GM19372 (cell line): Measurements from ENCODE around the gene AXIN1.
"Not testable (repeated sequence)": the region's sequence is repeated elsewhere in the genome, so short reads cannot be mapped to it uniquely, and the experiment has no call there.

ENCODE experiments used
- ATAC-seq: cut with Tn5 transposase; IDR thresholded peaks from one replicate; pipeline ENCODE4 v1.9.1; 2021; ENCODE audit warnings: mild to moderate bottlenecking, low read depth, moderate library complexity; ENCODE audit not compliant: unreplicated experiment

AXIN1 gene, protein sequence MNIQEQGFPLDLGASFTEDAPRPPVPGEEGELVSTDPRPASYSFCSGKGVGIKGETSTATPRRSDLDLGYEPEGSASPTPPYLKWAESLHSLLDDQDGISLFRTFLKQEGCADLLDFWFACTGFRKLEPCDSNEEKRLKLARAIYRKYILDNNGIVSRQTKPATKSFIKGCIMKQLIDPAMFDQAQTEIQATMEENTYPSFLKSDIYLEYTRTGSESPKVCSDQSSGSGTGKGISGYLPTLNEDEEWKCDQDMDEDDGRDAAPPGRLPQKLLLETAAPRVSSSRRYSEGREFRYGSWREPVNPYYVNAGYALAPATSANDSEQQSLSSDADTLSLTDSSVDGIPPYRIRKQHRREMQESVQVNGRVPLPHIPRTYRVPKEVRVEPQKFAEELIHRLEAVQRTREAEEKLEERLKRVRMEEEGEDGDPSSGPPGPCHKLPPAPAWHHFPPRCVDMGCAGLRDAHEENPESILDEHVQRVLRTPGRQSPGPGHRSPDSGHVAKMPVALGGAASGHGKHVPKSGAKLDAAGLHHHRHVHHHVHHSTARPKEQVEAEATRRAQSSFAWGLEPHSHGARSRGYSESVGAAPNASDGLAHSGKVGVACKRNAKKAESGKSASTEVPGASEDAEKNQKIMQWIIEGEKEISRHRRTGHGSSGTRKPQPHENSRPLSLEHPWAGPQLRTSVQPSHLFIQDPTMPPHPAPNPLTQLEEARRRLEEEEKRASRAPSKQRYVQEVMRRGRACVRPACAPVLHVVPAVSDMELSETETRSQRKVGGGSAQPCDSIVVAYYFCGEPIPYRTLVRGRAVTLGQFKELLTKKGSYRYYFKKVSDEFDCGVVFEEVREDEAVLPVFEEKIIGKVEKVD

DNA sequence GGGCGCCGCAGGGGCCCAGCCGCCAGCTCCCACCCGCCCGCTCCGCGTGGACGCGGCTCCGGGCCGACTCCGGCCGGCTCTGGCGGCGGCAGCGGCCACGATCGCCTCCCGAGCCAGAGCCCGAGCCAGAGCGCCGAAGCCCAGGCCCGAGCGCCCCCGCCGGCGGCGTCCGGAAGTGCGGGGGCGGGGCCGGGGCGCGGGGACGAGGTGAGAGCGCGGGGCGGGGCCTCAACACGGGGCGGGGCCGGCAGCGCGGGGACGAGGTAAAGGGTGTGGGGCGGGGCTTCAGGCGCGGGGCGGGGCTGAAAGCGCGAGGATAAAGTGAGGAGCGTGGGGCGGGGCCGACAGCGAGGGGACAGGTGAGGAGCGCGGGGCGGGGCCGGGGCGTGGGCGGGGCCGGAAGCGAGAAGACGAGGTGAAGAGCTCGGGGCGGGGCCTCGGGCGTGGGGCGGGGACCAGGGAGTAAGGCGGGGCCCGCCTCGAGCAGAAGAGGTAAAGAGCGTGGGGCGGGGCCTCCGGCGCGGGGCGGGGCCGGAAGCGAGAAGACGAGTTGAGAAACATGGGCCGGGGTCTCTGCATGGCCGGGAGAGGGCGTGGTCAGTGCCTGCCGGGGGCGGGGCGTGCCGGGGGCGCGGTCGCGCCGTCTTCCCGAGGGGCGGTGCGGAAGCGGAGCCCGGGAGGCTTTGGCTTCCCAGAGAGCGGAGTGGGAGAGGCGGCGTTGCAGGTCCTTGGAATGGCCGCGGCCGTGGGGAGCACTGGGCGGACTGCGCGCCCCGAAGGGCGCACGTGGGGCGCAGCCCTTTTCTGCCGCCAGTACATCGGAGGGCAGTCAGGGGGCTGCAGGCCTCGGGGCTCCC lies at the start of gene AXIN1:
AXIN1 (minus strand) TSS at position 177 of the 857 bp plus-strand sequence. CDS start 5,698 bp downstream, outside the sequence.
- ATAC-seq: peak; percentile 68

DNA sequence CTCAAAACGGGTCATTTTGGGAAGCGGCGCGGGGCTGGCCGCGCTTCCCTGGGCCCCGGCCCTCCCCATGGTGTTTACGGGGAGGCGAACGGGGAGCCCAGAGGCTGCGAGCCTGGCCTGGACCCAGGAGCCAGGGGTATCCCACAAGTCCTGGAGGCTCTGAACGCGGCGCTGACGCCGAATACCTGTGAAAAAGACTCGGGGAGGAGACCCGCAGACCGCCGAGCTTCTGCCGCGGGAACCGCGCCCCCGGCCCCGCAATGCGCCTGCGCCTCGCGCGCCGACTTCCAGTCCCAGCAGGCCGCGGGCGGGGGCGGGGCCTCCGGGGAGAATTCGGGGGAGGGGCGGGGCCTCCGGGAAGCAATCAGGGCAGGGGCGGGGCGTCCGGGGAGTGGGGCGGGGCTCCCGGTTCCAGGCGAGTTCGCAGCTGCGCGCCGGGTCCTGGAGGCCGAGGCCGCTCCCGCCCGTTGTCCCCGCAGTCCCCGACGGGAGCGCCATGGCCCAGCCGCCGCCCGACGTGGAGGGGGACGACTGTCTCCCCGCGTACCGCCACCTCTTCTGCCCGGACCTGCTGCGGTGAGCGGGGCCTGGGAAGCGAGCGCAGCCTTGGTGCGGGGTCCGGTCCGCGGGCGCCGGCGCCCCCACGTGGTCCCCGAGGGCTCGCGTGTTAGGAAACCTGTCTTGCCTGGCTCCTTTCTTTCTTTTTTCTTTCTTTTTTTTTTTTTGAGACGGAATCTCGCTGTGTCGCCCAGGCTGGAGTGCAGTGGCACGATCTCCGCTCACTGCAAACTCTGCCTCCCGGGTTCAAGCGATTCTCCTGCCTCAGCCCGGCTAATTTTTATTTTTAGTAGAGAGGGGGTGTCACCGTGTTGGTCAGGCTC lies 49.2 kb upstream of the AXIN1 start, which contains the start of gene DECR2:
DECR2 (plus strand) TSS at position 418 of the 881 bp plus-strand sequence; CDS start at position 497, 79 bp downstream.
- peak; percentile 68 for ATAC-seq

DNA sequence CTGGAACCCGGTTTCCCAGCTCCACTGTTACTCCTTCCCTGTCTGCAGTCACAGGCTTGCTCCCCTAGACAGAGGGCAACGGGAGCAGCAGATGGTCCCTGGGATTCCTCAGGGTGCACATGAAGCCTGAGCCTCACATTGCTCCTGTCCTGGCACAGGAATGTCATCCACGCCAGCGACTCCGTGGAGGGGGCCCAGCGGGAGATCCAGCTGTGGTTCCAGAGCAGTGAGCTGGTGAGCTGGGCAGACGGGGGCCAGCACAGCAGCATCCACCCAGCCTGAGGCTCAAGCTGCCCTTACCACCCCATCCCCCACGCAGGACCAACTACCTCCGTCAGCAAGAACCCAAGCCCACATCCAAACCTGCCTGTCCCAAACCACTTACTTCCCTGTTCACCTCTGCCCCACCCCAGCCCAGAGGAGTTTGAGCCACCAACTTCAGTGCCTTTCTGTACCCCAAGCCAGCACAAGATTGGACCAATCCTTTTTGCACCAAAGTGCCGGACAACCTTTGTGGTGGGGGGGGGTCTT lies 47.6 kb upstream of the AXIN1 start:
- ATAC-seq: no peak

DNA sequence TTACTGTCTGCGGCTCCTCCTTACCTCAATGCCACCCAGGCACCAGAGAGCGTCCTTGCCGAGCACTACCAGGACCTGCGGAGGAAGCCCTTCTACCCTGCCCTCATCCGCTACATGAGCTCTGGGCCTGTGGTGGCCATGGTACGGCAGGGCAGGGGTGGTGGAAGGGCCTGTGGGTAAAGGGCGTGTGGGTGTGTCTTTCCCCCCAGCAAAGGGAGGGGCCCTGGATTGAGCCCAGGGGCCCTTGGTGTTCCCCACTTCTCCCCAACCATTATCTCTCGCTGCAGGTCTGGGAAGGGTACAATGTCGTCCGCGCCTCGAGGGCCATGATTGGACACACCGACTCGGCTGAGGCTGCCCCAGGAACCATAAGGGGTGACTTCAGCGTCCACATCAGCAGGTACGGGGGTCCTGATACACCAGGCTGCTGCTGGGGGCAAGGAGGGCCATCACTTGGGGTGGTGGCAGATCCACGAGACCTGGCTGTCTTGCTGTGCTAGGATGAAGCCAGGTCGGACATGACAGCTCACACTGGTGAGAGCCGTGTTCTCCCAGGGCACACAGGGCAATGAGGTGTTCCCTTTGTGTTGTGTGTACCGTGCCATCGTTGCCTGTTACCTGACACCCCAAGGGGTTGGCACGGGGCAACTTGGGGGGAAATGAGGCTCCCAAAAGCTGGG lies 47.0 kb upstream of the AXIN1 start:
- ATAC-seq: no peak

DNA sequence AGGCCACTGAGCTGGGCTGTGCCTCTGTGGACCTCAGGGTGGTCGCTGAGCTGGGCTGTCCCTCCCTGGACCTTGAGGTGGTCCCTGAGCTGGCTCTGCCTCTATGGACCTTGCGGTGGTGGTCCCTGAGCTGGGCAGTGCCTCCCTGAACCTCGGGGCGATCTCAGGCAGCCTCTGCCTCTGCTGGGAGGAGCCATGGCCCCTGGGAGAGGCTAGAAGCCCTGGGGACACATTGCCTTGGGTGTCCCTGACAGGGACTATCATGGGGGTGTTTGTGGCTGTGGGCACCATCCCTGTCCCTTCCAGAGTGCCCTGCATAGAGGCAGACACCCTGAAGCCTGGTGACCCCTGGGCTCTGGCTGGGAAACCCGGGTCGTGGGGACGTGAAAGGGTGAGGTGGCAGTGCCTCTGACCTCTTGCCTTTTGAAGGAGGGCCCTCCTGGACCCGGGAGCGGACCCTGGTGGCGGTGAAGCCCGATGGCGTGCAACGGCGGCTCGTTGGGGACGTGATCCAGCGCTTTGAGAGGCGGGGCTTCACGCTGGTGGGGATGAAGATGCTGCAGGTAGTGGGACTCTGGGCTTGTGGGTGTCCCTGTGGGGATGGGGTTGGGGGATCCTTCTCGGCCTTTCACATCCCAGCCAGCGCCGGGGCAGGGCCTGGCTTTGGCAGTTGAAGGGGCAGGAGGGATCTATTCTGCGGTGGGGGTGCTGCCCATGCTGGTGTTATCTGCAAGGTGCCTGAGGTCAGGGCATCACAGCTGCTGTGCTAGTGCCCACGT lies 46.2 kb upstream of the AXIN1 start:
- no peak for ATAC-seq

DNA sequence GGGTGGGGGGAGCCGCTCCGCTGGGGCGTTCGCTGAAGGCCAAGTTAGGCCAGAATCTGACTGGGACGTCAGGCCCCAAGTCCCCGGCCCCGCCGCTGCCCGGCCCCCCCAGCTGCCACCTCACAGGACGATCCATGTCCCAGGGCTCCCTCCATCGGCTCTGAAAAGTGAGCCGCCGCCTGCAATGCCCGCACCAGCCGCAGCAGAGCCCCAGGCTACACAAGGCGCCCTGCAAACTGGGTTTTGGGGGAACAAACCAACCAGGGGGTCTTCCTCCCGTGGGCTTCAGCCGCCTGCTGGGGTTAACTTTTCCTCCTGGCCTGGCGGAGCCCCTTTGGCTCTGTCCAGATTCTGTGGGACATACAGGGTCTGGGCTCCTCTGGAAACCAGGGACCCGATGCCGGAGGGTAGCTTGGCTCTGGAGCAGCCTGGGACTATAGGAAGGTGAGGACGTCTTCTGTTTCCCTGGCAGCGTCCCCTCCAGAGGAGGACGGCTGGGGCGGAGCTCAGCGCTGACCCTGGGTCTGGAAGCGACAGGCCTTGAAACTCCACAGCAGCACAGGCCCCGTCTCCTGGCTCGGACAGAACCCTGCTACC lies 45.3 kb upstream of the AXIN1 start:
- ATAC-seq: no peak

DNA sequence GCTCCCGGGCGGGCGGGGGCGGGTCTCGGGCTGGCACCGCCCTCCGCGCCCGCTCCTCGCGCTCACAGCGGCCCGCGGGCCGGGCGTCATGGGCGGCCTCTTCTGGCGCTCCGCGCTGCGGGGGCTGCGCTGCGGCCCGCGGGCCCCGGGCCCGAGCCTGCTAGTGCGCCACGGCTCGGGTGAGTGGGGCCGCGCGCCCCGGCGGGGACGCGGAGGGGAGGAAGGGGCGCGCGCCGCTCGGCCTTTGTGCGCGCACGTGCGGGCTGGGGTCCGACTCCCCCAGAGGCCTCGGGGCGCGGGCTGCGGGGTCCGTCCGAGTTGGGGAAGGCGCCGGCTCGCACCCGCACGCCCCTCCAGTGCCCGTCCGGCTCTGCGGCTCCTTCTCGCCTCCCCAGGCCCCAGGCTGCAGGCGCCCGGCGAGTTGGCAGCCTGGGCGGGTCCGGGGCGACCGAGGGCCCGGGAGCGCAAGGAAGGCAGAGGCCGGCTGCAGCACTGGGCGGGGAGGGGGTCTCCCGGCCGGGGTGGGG lies 44.7 kb upstream of the AXIN1 start, which contains the start of gene NME4:
NME4 (plus strand) TSS at position 65 of the 527 bp plus-strand sequence; CDS start at position 89, 24 bp downstream.
- no peak for ATAC-seq

DNA sequence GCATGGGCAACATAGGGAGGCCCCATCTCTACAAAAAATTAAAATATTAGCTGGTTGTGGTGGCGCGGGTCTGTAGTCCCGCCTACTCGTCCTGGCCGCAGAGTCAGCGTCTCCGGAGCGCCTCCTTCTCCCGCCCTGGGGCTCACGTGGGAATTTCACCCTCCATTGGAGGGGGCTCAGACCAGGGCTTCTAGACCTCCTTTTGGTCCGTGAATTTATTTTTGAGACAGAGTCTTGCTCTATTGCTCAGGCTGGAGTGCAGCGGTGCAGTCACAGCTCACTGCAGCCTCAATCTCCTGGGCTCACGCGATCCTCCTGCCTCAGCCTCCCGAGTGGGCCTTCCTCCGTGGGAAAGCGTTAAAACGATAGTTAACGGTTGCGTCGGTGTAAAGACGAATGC lies 44.1 kb upstream of the AXIN1 start:
- no peak for ATAC-seq

DNA sequence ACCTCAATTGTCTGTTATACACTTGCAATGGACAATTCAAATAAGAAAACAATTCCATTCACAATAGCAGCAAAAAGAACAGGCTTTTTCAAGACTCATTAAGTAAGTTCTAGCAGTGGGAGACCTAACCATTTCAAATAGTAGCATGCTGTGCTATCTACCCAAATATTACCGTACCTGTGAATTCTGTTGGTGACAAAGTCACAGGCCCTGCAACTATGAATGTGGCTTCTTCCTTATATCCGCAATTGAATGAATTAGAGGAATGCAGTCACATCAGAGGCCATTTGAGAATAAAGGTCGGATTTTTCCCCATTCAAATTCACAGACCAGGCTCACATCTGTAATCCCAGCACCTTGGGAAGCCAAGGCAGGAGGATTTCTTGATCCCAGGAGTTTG lies 43.7 kb upstream of the AXIN1 start:
- no peak for ATAC-seq

DNA sequence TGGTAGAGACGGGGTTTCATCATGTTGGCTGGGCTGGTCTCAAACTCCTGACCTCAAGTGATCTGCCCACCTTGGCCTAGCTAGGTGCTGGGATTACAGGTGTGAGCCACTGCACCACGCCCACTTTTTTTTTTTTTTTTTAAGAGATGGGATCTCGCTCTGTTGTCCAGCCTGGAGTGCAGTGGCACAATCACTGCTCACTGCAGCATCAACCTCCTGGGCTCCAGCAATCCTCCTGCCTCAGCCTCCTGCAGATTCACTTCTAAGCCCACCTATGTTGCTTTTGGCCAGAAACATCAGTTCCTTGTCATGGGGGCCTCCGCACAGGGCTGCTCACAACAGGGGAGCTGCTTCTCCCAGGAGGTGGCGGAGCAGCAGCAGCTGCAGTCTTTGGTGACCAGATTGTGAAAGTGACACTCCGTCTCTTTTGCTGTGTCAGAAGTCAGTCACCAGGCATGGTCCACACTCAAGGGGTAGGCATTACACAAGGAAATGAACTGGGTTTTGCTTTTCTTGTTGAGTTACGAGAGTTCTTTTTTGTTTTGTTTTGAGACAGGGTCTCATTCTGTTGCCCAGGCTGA lies 40.0 kb upstream of the AXIN1 start:
- ATAC-seq: no peak

DNA sequence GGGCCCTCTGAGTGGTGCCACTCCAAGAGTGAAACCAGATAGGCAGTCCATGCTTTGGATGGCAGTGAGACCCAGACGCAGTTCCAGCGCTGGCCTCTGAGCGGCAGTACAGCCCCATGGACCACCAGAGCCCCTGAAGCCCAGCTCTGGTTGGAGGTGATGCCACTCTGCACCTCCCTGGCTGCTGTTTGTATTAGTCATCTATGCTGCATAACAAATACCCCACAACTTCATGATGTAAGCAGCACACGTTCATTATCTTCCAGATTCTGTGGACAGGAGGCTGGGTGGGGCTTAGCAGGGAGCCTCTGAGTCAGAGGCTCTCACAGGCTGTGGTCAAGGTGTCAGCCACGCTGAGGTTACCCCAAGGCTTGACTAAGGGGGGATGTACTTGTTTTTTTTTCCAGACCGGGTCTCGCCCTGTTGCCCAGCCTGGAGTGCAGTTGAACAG lies 39.4 kb upstream of the AXIN1 start:
- ATAC-seq: no peak

DNA sequence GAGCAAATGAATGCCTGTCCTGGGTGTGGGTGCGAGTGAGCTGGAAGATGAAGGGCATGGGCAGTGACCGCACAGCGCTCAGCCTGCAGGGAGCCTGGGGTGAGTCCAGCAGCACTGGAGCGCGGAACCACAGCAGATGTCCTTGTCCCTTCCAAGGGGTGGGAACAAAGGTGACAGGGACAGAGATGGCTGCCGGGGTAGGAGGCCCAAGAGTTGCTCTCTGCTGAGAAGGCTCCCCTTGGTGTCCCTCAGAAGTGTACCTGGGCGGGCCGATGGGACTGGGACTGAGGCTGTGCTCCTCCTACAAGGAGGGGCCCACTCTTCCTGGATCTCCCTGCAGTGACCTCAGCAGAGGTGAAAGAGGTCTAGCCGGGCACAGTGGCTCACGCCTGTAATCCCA lies 36.8 kb upstream of the AXIN1 start:
- no peak for ATAC-seq

DNA sequence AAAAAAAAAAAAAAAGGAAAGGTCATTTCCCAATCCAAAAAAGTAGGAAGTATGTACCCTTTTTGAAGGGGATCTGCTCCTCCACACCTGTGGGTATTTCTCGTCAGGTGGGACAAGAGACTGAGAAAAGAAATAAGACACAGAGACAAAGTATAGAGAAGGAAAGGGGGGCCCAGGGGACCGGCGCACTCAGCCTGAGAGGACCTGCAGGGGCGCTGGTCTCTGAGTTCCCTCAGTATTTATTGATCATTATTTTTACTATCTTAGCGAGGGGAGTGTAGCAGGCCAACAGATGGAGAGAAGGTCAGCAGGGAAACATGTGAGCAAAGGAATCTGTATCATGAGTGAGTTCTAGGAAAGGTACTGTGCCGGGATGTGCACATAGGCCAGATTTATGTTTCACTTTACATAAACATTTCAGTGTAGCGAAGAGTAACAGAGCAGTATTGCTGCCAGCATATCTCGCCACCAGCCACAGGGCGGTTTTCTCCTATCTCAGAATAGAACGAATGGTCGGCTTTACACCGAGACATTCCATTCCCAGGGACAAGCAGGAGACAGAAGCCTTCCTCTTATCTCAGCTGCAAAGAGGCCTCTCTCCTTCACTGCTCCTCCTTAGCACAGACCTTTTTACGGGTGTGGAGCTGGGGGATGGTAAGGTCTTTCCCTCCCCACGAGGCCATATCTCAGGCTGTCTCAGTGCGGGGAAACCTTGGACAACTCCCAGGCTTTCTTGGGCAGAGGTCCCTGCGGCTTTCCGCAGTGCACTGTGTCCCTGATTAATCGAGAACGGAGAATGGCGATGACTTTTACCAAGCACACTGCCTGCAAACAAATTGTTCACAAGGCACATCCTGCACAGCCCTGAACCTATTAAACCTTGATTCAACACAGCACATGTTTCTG lies 35.5 kb upstream of the AXIN1 start:
- not testable (repeated sequence) for ATAC-seq

DNA sequence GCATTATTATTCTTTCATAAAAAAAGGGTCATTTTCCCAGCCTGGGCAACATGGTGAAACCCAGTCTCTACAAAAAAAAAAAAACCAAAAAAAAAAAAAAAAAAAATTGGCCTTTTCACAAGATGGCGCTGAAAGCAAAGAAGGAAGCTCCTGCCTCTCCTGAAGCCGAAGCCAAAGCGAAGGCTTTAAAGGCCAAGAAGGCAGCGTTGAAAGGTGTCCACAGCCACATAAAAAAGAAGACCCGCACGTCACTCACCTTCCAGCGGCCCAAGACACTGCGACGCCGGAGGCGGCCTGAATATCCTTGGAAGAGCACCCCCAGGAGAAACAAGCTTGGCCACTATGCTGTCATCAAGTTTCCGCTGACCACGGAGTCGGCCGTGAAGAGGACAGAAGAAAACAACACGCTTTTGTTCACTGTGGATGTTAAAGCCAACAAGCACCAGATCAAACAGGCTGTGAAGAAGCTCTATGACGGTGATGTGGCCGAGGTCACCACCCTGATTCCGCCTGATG lies 34.2 kb upstream of the AXIN1 start:
- ATAC-seq: no peak

DNA sequence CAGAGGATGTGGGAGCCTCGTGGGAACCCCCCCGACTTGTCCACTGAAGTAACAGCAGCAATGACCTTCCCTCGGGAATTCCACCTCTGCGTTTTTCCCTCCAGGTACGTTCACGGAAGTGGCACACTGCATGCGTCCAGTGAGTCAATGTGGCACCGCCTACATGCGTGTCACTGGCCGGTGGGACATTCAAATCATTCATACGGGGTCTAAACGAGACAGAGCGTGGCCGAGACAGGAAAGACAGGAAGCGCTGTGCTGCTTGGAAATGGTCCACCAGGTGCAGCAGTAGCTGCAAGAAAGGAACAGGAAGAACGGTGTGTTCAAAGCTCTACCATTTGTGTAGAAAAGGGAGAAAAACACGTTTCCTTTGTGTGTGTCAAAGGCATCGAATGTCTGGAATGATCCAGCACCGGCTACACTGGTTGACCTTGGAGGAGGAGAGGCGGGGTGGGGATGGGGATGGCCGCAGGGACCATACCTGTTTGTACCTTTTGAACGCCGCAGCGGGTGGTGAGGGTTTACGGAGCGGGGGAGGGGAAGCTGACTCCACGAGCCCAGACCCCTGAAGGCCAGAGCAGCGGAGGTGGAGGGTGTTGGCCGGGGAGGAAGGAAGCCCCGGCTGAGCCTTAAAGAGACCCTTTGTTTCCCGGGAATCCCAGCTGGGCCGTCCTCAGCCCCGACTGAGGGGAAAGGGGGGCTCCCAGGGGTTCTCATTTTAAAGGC lies 31.0 kb upstream of the AXIN1 start:
- no peak for ATAC-seq
